ENCODE results near the gene RGL1.

RGL1 gene

DNA sequence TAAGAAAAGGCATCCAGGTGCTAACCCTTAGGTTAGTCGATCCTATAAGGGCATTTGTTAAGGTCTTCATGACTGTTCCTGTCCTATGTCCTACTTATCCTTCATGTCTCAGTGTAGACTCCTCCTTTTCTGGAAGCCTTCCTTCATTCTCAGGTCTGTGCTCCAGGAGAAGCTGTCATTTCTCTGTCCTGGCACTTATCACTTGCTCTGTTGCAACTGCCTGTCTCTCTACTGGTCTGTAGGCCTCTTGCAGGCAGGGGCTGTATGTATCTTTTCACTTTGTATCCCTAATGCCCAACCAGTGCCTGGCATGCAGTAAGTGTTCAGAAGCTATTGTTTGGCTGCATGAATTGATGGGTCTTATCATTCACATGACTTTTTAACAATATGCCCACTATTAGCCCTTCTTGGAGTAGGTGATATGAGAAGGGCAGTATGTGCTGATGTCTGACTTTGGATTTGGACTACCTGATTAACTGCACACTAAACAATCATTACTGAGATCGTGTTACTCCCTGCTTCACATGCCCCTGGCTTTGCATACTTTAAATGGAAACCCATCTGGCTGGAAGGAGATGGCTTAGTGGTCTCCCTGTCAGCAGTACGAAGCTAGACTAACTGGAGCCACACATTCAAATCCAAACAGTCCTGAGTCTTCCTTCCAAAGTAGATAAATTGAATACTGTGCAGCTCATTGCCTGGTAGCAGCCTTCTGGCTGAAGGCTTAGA lies 88.8 kb downstream of the RGL1 start:
- Mint-ChIP-seq H3K27me3 (no peaks in the 10 kb centered on the region), H3K9me3 (ENCODE audit: low read depth) (no peaks in the 10 kb centered on the region), H3K36me3 (peaks cover 11% of the 10 kb centered on the region), H3K27ac (no peak overlapping the region), H3K4me1 (ENCODE audit: low read depth) (peaks cover 24% of the 10 kb centered on the region), H3K4me3 (no peak overlapping the region)

DNA sequence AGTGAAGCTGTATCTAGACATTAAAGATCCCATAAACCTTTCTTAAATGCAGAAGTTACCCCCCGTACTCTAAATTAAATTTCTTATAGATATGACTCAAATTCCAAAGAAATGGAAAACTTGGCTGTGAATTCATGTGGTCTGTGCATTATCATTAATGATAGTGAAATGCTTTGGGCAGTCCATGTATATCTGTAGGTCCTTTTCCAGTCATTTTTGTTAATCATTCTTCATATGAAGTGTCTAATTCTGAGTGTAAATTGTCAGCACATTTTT lies 89.3 kb downstream of the RGL1 start:
- Mint-ChIP-seq H3K36me3 (peaks cover 11% of the 10 kb centered on the region), H3K4me3 (no peak overlapping the region), H3K9me3 (ENCODE audit: low read depth) (no peaks in the 10 kb centered on the region), H3K27ac (no peak overlapping the region), H3K27me3 (no peaks in the 10 kb centered on the region), H3K4me1 (ENCODE audit: low read depth) (peaks cover 19% of the 10 kb centered on the region)

DNA sequence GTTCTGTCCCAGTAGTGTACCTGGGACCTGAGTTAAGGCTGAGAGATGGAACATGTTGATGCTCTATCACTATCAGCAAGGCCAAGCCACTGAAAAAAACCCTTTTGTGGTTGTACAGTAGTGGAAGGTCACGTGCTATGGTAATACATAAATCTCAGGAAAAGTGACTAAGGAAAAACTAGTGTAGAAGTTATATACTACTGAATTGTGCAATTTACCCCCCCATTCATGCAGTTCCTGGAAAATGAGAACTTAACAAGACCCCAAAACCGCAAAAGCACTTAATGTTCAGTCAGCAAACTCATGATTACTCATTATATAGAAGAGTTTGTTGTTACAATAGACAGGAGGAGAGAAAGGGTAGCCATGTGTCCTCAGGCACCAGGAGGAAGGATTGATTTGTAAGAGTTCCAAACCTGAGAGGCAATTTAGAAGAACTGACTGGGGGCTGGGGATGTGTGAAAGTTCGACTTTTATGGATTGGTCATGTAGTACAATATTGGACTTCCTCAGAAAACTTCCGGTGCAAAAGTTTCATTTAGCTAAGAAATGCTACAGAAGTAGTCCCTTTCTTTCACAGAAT lies 91.6 kb downstream of the RGL1 start:
- Mint-ChIP-seq H3K4me3 (no peak overlapping the region), H3K27me3 (no peaks in the 10 kb centered on the region), H3K36me3 (peaks cover 13% of the 10 kb centered on the region), H3K27ac (no peak overlapping the region), H3K9me3 (ENCODE audit: low read depth) (no peaks in the 10 kb centered on the region), H3K4me1 (ENCODE audit: low read depth) (peaks cover 11% of the 10 kb centered on the region)

DNA sequence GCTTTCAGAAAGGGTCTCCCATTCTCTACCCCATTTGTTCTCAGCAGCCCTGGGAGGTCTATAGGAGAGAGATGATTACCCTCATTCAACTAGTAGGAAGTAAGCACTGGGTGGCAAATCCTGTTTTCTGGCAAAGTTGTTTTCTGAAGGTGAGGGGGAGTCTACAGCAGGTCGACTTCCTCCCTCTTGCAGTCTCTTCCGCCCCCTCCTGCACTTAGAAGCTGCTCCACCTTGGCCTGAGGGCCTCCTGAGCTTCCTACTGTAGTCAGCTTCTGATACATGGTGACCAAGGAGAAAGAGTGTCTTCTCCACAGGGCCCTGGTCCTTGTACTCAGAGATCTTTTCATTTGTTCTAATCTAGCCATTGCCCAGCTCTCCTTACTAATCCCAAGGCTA lies 93.1 kb downstream of the RGL1 start:
- Mint-ChIP-seq H3K9me3 (ENCODE audit: low read depth) (no peaks in the 10 kb centered on the region), H3K36me3 (peaks cover 16% of the 10 kb centered on the region), H3K27ac (no peak overlapping the region), H3K4me1 (ENCODE audit: low read depth) (peaks cover 11% of the 10 kb centered on the region), H3K27me3 (no peaks in the 10 kb centered on the region), H3K4me3 (no peak overlapping the region)

DNA sequence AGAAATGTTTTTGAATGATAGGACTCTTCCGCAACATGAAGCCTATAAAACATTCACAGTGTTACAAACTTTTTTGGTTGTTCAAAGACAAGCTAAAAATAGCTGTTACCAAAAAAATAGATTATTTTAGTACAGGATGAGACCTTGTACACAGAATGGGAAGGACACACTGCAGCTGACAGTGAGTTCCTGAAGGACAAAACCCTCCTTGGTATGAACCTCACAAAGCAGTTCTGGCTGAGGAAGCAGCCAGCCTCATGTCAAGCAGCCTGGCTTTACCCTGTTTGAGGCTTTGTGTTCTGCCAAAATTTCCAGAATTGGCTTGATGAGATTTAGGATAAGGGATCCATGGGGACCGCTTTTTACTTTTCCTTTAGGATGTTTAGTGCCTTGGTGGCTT lies 93.7 kb downstream of the RGL1 start:
- Mint-ChIP-seq H3K27me3 (no peaks in the 10 kb centered on the region), H3K9me3 (ENCODE audit: low read depth) (no peaks in the 10 kb centered on the region), H3K4me3 (no peak overlapping the region), H3K4me1 (ENCODE audit: low read depth) (peaks cover 11% of the 10 kb centered on the region), H3K27ac (no peak overlapping the region), H3K36me3 (peaks cover 14% of the 10 kb centered on the region)

DNA sequence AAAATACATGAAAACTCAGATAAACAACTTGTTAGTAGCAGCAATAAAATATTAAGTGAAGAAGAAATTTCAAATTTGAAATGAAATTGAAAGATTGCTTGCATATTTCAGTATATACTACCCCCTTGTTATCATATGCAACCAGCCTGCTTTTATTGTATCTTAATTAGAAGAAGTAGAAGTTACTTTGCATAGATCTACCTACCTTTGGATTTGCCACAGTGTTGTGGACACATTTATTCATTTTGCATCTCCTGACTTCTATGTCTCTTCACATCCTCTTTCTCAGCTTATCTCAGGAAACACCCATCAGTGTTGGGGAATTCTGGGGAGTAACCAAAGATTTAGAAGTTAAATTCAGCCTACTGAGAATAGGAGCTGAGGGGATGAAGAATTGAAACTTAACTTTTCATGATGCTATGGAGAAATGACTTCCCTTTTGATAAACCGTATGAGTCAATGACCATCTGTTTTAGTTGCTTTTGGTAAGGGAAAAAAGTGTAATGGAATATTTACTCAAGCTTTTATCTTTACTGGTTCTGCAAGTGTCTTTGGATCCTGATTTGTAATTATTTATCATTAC lies 96.9 kb downstream of the RGL1 start:
- Mint-ChIP-seq H3K4me1 (ENCODE audit: low read depth) (peaks cover 6% of the 10 kb centered on the region), H3K4me3 (no peak overlapping the region), H3K27ac (peak overlapping the region; percentile 18), H3K36me3 (peaks cover 10% of the 10 kb centered on the region), H3K9me3 (ENCODE audit: low read depth) (no peaks in the 10 kb centered on the region), H3K27me3 (no peaks in the 10 kb centered on the region)

DNA sequence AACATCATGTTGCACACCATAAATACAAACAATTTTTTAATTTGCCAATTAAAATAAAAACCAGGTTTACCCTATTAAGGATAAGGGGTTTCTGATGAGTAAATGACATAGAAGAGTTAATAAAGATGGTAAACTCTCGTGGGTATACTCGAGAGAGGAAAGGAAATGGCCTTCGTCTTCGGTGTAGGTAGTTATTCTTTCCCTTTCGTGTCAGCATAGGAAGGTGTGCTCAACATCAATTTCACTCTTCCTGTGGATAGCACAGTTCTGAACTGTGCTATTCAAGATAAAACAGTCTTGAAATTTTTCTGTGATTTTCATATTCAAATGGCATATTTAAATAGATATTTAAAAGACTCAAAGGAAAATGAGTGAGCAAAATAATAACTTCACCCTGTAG lies 98.2 kb downstream of the RGL1 start:
- Mint-ChIP-seq H3K27ac (no peak overlapping the region), H3K4me3 (no peak overlapping the region), H3K4me1 (ENCODE audit: low read depth) (peaks cover 1% of the 10 kb centered on the region), H3K9me3 (ENCODE audit: low read depth) (no peaks in the 10 kb centered on the region), H3K27me3 (no peaks in the 10 kb centered on the region), H3K36me3 (peaks cover 10% of the 10 kb centered on the region)

DNA sequence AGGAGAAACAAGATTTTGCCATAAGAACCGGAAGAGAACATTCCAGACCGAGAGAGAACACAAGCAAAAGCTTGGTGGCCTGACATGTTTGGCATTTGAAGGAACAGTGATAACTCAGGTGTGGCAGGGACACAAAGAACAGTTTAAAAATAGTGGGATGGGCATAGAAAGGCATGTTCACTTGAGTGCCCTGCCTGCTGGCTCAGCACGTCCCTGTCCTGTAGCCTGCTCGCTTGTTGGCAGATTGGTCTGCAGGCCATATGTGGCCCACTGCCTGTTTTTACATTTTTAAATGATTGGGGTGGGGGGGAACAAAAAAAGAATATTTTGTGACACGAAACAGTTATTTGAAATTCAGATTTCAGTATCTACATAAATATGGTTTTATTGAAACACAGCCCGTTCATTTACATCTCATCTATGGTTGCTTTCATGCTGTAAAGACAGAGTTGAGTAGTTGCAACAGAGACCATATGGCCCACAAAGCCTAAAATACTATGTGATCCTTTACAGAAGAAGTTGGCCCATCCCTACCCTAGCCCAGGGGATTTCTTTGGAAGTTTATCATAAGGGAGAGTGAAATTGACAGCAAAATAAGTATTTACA lies 100.7 kb downstream of the RGL1 start:
- peaks cover 7% of the 10 kb centered on the region for H3K36me3 Mint-ChIP-seq
- H3K27me3 Mint-ChIP-seq, result no peaks in the 10 kb centered on the region
- H3K4me3 Mint-ChIP-seq, result no peak overlapping the region
- H3K27ac Mint-ChIP-seq, result no peak overlapping the region
- no peaks in the 10 kb centered on the region for H3K9me3 Mint-ChIP-seq (ENCODE audit: low read depth)
- H3K4me1 Mint-ChIP-seq (ENCODE audit: low read depth), result no peaks in the 10 kb centered on the region

DNA sequence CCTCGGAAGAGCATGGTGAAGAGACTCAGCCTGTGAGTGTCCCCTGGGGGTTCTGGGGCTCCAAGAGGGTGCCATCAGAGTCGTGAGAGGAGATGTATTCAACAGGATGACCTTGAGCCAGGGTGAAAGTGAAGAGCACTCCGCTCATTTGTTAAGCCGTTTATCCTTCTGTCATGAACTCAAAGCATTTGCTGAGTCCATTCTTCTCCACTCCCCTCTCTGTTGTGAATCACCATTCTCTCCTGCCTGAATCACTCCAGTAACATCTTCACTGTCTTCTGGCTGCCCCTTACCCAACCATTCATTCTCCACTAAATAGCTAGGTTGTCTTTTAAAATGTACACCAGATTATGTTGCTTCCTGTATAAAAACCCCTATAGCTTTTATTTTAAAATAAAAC lies 102.2 kb downstream of the RGL1 start:
- H3K36me3 Mint-ChIP-seq, result peaks cover 3% of the 10 kb centered on the region
- H3K4me1 Mint-ChIP-seq (ENCODE audit: low read depth), result no peaks in the 10 kb centered on the region
- no peak overlapping the region for H3K27ac Mint-ChIP-seq
- no peak overlapping the region for H3K4me3 Mint-ChIP-seq
- no peaks in the 10 kb centered on the region for H3K27me3 Mint-ChIP-seq
- no peaks in the 10 kb centered on the region for H3K9me3 Mint-ChIP-seq (ENCODE audit: low read depth)

DNA sequence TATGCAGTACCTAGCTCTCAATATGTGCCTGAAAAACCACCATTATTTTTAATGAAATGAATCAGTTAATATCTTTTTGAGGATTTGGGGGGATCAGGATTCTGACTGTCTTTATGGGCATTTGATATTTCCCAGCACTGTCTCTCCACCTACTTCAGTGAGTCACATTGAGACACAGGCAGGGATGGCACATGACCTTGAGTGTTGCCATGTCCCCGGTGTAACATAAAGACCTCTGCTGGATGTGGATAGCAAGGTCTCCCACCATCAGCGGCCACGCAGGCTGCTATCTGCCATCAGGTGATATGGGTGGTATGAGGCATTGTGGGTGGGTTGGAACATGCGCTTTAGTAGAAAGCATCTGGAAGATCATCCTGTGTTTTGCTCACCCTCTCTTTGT lies 103.2 kb downstream of the RGL1 start:
- Mint-ChIP-seq H3K4me3 (no peak overlapping the region), H3K27me3 (no peaks in the 10 kb centered on the region), H3K9me3 (ENCODE audit: low read depth) (no peaks in the 10 kb centered on the region), H3K27ac (no peak overlapping the region), H3K4me1 (ENCODE audit: low read depth) (no peaks in the 10 kb centered on the region), H3K36me3 (peaks cover 3% of the 10 kb centered on the region)

DNA sequence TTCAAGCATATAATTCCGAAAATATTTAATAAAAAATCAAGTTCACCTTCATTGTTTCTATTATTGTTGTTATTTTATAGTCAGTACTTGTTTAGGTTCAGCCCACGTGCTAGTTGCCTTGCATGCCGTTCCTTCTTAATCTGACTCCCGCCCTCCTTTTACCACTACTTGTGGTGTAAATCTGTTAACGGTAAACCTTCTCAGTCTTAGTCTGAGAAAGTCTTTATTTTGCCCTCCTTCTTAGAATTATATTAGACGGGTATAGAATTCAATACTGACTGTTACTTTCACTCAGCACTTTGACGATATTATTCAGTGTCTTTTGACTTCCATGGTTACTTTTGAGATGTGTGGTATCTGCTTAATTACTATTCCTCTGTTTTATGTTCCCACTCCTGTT lies 104.8 kb downstream of the RGL1 start:
- Mint-ChIP-seq H3K27ac (no peak overlapping the region), H3K4me3 (no peak overlapping the region)

DNA sequence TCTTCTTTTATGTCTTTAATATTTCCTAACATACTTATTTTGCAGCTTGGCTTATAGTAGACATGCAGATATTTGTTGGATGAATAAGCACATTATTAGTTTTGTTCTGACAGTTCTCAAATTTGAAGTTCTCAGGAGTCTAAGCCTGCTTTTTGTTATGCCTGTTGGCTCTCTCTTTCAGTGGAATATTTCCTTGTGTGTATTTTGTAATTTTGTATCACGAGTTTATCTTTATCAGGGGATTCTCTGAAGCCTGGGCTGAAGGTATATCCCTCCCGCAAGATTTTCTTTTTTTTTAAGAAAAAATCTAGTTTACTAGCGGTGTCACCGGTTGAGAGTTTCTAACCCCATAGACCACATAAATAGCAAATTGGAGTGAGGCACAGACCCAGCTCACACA lies 105.9 kb downstream of the RGL1 start:
- H3K27me3 Mint-ChIP-seq, result no peaks in the 10 kb centered on the region
- H3K27ac Mint-ChIP-seq, result no peak overlapping the region
- H3K36me3 Mint-ChIP-seq, result no peaks in the 10 kb centered on the region
- H3K9me3 Mint-ChIP-seq (ENCODE audit: low read depth), result no peaks in the 10 kb centered on the region
- no peak overlapping the region for H3K4me3 Mint-ChIP-seq
- H3K4me1 Mint-ChIP-seq (ENCODE audit: low read depth), result peaks cover 3% of the 10 kb centered on the region

More for the DNA sequence above, 104.8 kb downstream of the RGL1 start:
- H3K9me3 Mint-ChIP-seq (ENCODE audit: low read depth), result no peaks in the 10 kb centered on the region
- H3K4me1 Mint-ChIP-seq (ENCODE audit: low read depth), result no peaks in the 10 kb centered on the region
- H3K27me3 Mint-ChIP-seq, result no peaks in the 10 kb centered on the region
- peaks cover 3% of the 10 kb centered on the region for H3K36me3 Mint-ChIP-seq

DNA sequence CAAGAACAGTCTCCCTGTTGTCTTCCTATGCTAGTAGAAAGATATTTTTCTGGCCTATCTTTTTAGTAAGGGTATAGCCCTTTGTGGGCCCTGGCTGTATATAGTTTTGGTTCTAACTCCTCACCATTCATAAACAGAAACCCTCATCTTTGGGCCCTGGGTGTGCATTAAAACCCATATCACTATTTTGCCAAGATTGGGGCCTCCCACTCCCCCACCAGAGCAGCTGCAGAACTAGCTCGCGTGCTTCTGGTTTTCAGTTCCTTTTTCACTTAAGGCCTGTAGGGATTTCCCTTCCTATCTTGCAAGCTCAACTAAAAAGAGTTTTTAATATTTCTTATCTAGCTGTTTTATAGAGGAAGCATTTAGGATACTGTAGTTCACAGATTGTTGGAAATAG lies 106.4 kb downstream of the RGL1 start:
- no peak overlapping the region for H3K27ac Mint-ChIP-seq
- H3K36me3 Mint-ChIP-seq, result no peaks in the 10 kb centered on the region
- H3K4me1 Mint-ChIP-seq (ENCODE audit: low read depth), result peaks cover 7% of the 10 kb centered on the region
- H3K27me3 Mint-ChIP-seq, result no peaks in the 10 kb centered on the region
- H3K9me3 Mint-ChIP-seq (ENCODE audit: low read depth), result no peaks in the 10 kb centered on the region
- no peak overlapping the region for H3K4me3 Mint-ChIP-seq

DNA sequence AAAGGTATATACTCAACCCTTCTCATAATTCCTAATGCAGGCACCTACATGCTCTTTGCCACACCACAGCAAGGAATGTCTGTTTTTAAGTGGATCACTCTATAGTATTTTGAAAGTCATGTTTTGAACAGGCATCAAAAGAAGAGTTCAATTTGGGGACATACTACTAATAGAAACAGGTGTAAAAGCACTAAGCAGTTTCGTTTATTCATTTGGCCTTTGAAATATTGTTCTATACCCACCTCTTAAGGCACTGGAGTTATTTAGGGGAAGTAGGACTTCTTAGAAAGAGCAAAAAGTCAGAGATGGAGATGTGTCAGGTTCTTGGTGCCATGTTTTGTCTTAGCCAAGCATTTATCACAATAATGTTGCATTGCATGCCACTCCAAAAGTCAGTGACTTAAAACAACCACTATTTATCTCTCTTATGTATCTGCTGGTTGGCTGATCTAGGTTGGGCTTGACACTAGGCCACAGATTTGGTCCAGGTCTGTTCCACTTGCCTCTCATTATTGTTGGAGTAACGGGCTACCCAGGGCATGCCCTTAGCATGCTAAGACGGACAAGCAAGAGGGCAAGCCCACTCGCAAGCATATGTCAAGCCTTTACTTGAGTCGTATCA lies 107.5 kb downstream of the RGL1 start:
- Mint-ChIP-seq H3K36me3 (no peaks in the 10 kb centered on the region), H3K9me3 (ENCODE audit: low read depth) (no peaks in the 10 kb centered on the region), H3K27me3 (no peaks in the 10 kb centered on the region), H3K4me1 (ENCODE audit: low read depth) (peaks cover 10% of the 10 kb centered on the region), H3K4me3 (no peak overlapping the region), H3K27ac (no peak overlapping the region)

DNA sequence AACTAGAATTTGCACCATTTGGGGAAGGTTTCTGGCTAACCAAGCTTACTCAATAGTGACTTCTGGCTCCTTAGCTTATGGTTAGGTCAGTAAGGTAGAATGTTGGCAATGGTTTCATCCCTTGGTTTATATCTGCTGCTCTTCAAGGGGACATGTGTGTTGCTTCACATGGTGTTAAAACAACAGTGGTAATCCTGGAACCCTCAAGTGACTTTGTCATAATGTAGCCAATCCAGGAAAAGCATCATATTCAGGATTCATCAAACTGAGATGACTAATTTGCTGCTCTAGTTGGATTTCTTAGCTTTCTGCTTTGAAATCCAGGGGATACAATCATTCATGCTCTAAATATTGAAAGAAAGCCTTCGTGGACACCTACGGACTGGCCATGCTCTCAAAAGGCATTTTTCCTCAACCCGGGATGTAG lies 108.7 kb downstream of the RGL1 start:
- Mint-ChIP-seq H3K4me1 (ENCODE audit: low read depth) (peaks cover 10% of the 10 kb centered on the region), H3K27me3 (no peaks in the 10 kb centered on the region), H3K4me3 (no peak overlapping the region), H3K36me3 (no peaks in the 10 kb centered on the region), H3K9me3 (ENCODE audit: low read depth) (no peaks in the 10 kb centered on the region), H3K27ac (no peak overlapping the region)
